Activated naive CD8-positive, alpha-beta T cell treated with anti-CD3 and anti-CD28 coated beads, Interleukin-2, amount 50 U/mL, for 24 hours (primary cell): Measurements from ENCODE around the gene ASXL3.

ENCODE experiments used
- ATAC-seq: fragments of 150-1000 bp; cut with Tn5 transposase; one replicate; pipeline ENCODE4 v1.10.0; 2021
- DNase-seq: peaks from one replicate; pipeline ENCODE4 v3.0.0; 2021
- H3K27ac Mint-ChIP-seq: one replicate; pipeline ENCODE4 v1.8.0; 2021; ENCODE audit warnings: mild to moderate bottlenecking, mixed read lengths
- H3K27me3 Mint-ChIP-seq: one replicate; pipeline ENCODE4 v1.8.0; 2021; ENCODE audit warnings: mixed read lengths
- H3K36me3 Mint-ChIP-seq: one replicate; pipeline ENCODE4 v1.8.0; 2021; ENCODE audit warnings: low read depth, mixed read lengths
- H3K4me1 Mint-ChIP-seq: one replicate; pipeline ENCODE4 v1.8.0; 2021; ENCODE audit warnings: mixed read lengths
- H3K4me3 Mint-ChIP-seq: one replicate; pipeline ENCODE4 v1.8.0; 2021; ENCODE audit warnings: mild to moderate bottlenecking, moderate library complexity, mixed read lengths
- H3K9me3 Mint-ChIP-seq: one replicate; pipeline ENCODE4 v1.8.0; 2021; ENCODE audit warnings: mixed read lengths

ASXL3 gene

GRCh38 chr18:33702625-33703024 is 124.6 kb downstream of the ASXL3 start:
- H3K27ac Mint-ChIP-seq: no peak overlapping the region

GRCh38 chr18:33706391-33706790 is 128.4 kb downstream of the ASXL3 start:
- Mint-ChIP-seq H3K36me3 (no peaks in the 10 kb centered on the region), H3K27ac (no peak overlapping the region)

More at GRCh38 chr18:33702625-33703024, 124.6 kb downstream of the ASXL3 start:
- peaks cover 7% of the 10 kb centered on the region for H3K9me3 Mint-ChIP-seq
- H3K4me1 Mint-ChIP-seq: no peaks in the 10 kb centered on the region
- H3K27me3 Mint-ChIP-seq: no peaks in the 10 kb centered on the region
- no peak overlapping the region for H3K4me3 Mint-ChIP-seq
- ATAC-seq (no peak), DNase-seq (no peak)
- H3K36me3 Mint-ChIP-seq: no peaks in the 10 kb centered on the region

GRCh38 chr18:33708876-33709275 is 130.9 kb downstream of the ASXL3 start:
- no peaks in the 10 kb centered on the region for H3K4me1 Mint-ChIP-seq
- H3K9me3 Mint-ChIP-seq: peaks cover 10% of the 10 kb centered on the region
- H3K27me3 Mint-ChIP-seq: no peaks in the 10 kb centered on the region
- no peak overlapping the region for H3K4me3 Mint-ChIP-seq
- no peak for ATAC-seq
- H3K27ac Mint-ChIP-seq: no peak overlapping the region
- DNase-seq: no peak
- no peaks in the 10 kb centered on the region for H3K36me3 Mint-ChIP-seq

More at GRCh38 chr18:33706391-33706790, 128.4 kb downstream of the ASXL3 start:
- ATAC-seq (no peak), DNase-seq (no peak)
- H3K4me3 Mint-ChIP-seq: no peak overlapping the region
- H3K27me3 Mint-ChIP-seq: no peaks in the 10 kb centered on the region
- peaks cover 7% of the 10 kb centered on the region for H3K9me3 Mint-ChIP-seq
- no peaks in the 10 kb centered on the region for H3K4me1 Mint-ChIP-seq

GRCh38 chr18:33710269-33710668 is 132.2 kb downstream of the ASXL3 start:
- H3K9me3 Mint-ChIP-seq: peaks cover 10% of the 10 kb centered on the region
- DNase-seq: no peak
- no peaks in the 10 kb centered on the region for H3K27me3 Mint-ChIP-seq
- ATAC-seq: no peak
- no peaks in the 10 kb centered on the region for H3K4me1 Mint-ChIP-seq
- no peaks in the 10 kb centered on the region for H3K36me3 Mint-ChIP-seq
- H3K27ac Mint-ChIP-seq: no peak overlapping the region
- no peak overlapping the region for H3K4me3 Mint-ChIP-seq

GRCh38 chr18:33711514-33711913 is 133.5 kb downstream of the ASXL3 start:
- Mint-ChIP-seq H3K36me3 (no peaks in the 10 kb centered on the region), H3K27me3 (no peaks in the 10 kb centered on the region), H3K9me3 (peaks cover 9% of the 10 kb centered on the region), H3K27ac (no peak overlapping the region), H3K4me1 (no peaks in the 10 kb centered on the region), H3K4me3 (no peak overlapping the region)
- DNase-seq (no peak), ATAC-seq (no peak)

- ATAC-seq (no peak), DNase-seq (no peak)
- Mint-ChIP-seq H3K27ac (no peak overlapping the region), H3K4me1 (no peaks in the 10 kb centered on the region), H3K27me3 (no peaks in the 10 kb centered on the region), H3K9me3 (peaks cover 4% of the 10 kb centered on the region), H3K4me3 (no peak overlapping the region), H3K36me3 (no peaks in the 10 kb centered on the region)
Observed at GRCh38 chr18:33712719-33713118, 134.7 kb downstream of the ASXL3 start.

- H3K9me3 Mint-ChIP-seq: peaks cover 4% of the 10 kb centered on the region
- no peaks in the 10 kb centered on the region for H3K36me3 Mint-ChIP-seq
- no peak overlapping the region for H3K4me3 Mint-ChIP-seq
- no peaks in the 10 kb centered on the region for H3K27me3 Mint-ChIP-seq
- ATAC-seq (no peak), DNase-seq (no peak)
- no peak overlapping the region for H3K27ac Mint-ChIP-seq
- no peaks in the 10 kb centered on the region for H3K4me1 Mint-ChIP-seq
Observed at GRCh38 chr18:33716061-33716683, 138.2 kb downstream of the ASXL3 start.

GRCh38 chr18:33717339-33717738 is 139.3 kb downstream of the ASXL3 start:
- no peak for DNase-seq
- H3K4me3 Mint-ChIP-seq: no peak overlapping the region
- no peaks in the 10 kb centered on the region for H3K36me3 Mint-ChIP-seq
- H3K27me3 Mint-ChIP-seq: no peaks in the 10 kb centered on the region
- ATAC-seq: no peak
- H3K9me3 Mint-ChIP-seq: peaks cover 4% of the 10 kb centered on the region
- no peaks in the 10 kb centered on the region for H3K4me1 Mint-ChIP-seq
- no peak overlapping the region for H3K27ac Mint-ChIP-seq

GRCh38 chr18:33720133-33720532 is 142.1 kb downstream of the ASXL3 start:
- H3K4me3 Mint-ChIP-seq: no peak overlapping the region
- no peaks in the 10 kb centered on the region for H3K36me3 Mint-ChIP-seq
- peak; percentile 33 for ATAC-seq
- no peaks in the 10 kb centered on the region for H3K27me3 Mint-ChIP-seq
- no peaks in the 10 kb centered on the region for H3K9me3 Mint-ChIP-seq
- DNase-seq: no peak
- no peak overlapping the region for H3K27ac Mint-ChIP-seq
- no peaks in the 10 kb centered on the region for H3K4me1 Mint-ChIP-seq

- no peak overlapping the region for H3K4me3 Mint-ChIP-seq
- ATAC-seq: no peak
- H3K27me3 Mint-ChIP-seq: no peaks in the 10 kb centered on the region
- H3K4me1 Mint-ChIP-seq: no peaks in the 10 kb centered on the region
- no peaks in the 10 kb centered on the region for H3K9me3 Mint-ChIP-seq
- no peaks in the 10 kb centered on the region for H3K36me3 Mint-ChIP-seq
- no peak overlapping the region for H3K27ac Mint-ChIP-seq
- no peak for DNase-seq
Observed at GRCh38 chr18:33729556-33729955, 151.5 kb downstream of the ASXL3 start.

- Mint-ChIP-seq H3K4me1 (no peaks in the 10 kb centered on the region), H3K4me3 (no peak overlapping the region), H3K36me3 (no peaks in the 10 kb centered on the region), H3K27ac (no peak overlapping the region), H3K9me3 (peaks cover 3% of the 10 kb centered on the region), H3K27me3 (no peaks in the 10 kb centered on the region)
- ATAC-seq (no peak), DNase-seq (no peak)
Observed at GRCh38 chr18:33733376-33733775, 155.4 kb downstream of the ASXL3 start.

- no peaks in the 10 kb centered on the region for H3K27me3 Mint-ChIP-seq
- peaks cover 3% of the 10 kb centered on the region for H3K9me3 Mint-ChIP-seq
- ATAC-seq (no peak), DNase-seq (no peak)
- no peak overlapping the region for H3K27ac Mint-ChIP-seq
- no peaks in the 10 kb centered on the region for H3K4me1 Mint-ChIP-seq
- H3K4me3 Mint-ChIP-seq: no peak overlapping the region
- H3K36me3 Mint-ChIP-seq: no peaks in the 10 kb centered on the region
Observed at GRCh38 chr18:33735428-33735827, 157.4 kb downstream of the ASXL3 start.

GRCh38 chr18:33741760-33742159 is 163.7 kb downstream of the ASXL3 start:
- Mint-ChIP-seq H3K4me3 (no peak overlapping the region), H3K4me1 (no peaks in the 10 kb centered on the region)

GRCh38 chr18:33744032-33744697 is 166.1 kb downstream of the ASXL3 start:
- no peak for DNase-seq
- H3K9me3 Mint-ChIP-seq: peaks cover 3% of the 10 kb centered on the region
- H3K4me3 Mint-ChIP-seq: no peak overlapping the region
- H3K27me3 Mint-ChIP-seq: no peaks in the 10 kb centered on the region
- no peak overlapping the region for H3K27ac Mint-ChIP-seq
- no peak for ATAC-seq
- no peaks in the 10 kb centered on the region for H3K4me1 Mint-ChIP-seq
- no peaks in the 10 kb centered on the region for H3K36me3 Mint-ChIP-seq

More at GRCh38 chr18:33741760-33742159, 163.7 kb downstream of the ASXL3 start:
- Mint-ChIP-seq H3K9me3 (peaks cover 3% of the 10 kb centered on the region), H3K27me3 (no peaks in the 10 kb centered on the region), H3K36me3 (no peaks in the 10 kb centered on the region), H3K27ac (no peak overlapping the region)
- no peak for ATAC-seq
- no peak for DNase-seq

GRCh38 chr18:33745151-33745795 is 167.3 kb downstream of the ASXL3 start:
- no peaks in the 10 kb centered on the region for H3K4me1 Mint-ChIP-seq
- DNase-seq (no peak), ATAC-seq (no peak)
- H3K9me3 Mint-ChIP-seq: peaks cover 3% of the 10 kb centered on the region
- H3K36me3 Mint-ChIP-seq: no peaks in the 10 kb centered on the region
- no peak overlapping the region for H3K27ac Mint-ChIP-seq
- H3K4me3 Mint-ChIP-seq: no peak overlapping the region
- no peaks in the 10 kb centered on the region for H3K27me3 Mint-ChIP-seq
